ENCODE results near the gene DYNC2H1.

GRCh38 chr11:103108933-103109817, at the start of gene DYNC2H1:
- TF ChIP-seq CTCF (IDR thresholded peaks at IDR 0.05) = peak in 5 of 6 experiments; percentile 15 to 55 (median 33)
- TF ChIP-seq POLR2A (IDR thresholded peaks at IDR 0.05) = no peak
